IMR-90 (cell line): ENCODE results near the gene EML4. TPM values are rescaled to one million over a fixed set of nuclear protein-coding genes. Genes with fewer than 3 reads are reported as not detected.
"Not testable (repeated sequence)": the region's sequence is repeated elsewhere in the genome, so short reads cannot be mapped to it uniquely, and the experiment has no call there.

Experiments
- ATAC-seq: fragments of 200-7000 bp; cut with Tn5 transposase; 2 replicates; pipeline ENCODE4 v1.9.1; 2020; ENCODE audit warnings: low read depth, mild to moderate bottlenecking, moderate library complexity
- BruUV-seq: library from RNA; stranded (reverse); fragments of 400-500 nt; replicated peaks from 2 replicates; lab custom pipeline; 2021; lab: Mats Ljungman, UMichigan
- CTCF ChIA-PET: fragments of 300-600 bp; formaldehyde crosslinking; extraction: SDS; loops from one replicate; lab custom pipeline; 2021; ENCODE audit warnings: antibody characterized with exemption; lab: Yijun Ruan, JAX
- POLR2A ChIA-PET: fragments of 300-600 bp; sonication (Branson Sonifier 250); formaldehyde crosslinking; loops from one replicate; lab custom pipeline; 2022; ENCODE audit warnings: antibody characterized with exemption; ENCODE audit not compliant: unreplicated experiment; lab: Charles Lee
- DNase-seq: peaks from one replicate; pipeline ENCODE4 v3.0.0; 2013
- H2AFZ ChIP-seq: replicated peaks from 2 replicates; pipeline ENCODE3; 2013; ENCODE audit warnings: low read length, mild to moderate bottlenecking; ENCODE audit not compliant: poor library complexity
- H2AK5ac ChIP-seq: 2 replicates; pipeline ENCODE4 v1.6.1; 2013; ENCODE audit warnings: low read depth, low read length, inconsistent platforms
- H2AK9ac ChIP-seq: replicated peaks from 2 replicates; pipeline ENCODE3; 2013; ENCODE audit warnings: mild to moderate bottlenecking, low read depth, low read length, moderate library complexity; ENCODE audit not compliant: poor library complexity
- H2BK120ac ChIP-seq: 2 replicates; pipeline ENCODE4 v1.6.1; 2013; ENCODE audit warnings: low read depth, low read length, inconsistent platforms
- H2BK15ac ChIP-seq: 3 replicates; pipeline ENCODE4 v1.6.1; 2013; ENCODE audit warnings: low read depth, low read length, inconsistent platforms
- H2BK20ac ChIP-seq: 2 replicates; pipeline ENCODE4 v1.6.1; 2013; ENCODE audit warnings: low read depth, mild to moderate bottlenecking, inconsistent platforms, low read length, moderate library complexity
- H2BK5ac ChIP-seq: 2 replicates; pipeline ENCODE4 v1.6.1; 2013; ENCODE audit warnings: mild to moderate bottlenecking, low read depth, low read length, inconsistent platforms; ENCODE audit not compliant: poor library complexity, severe bottlenecking
- H3K14ac ChIP-seq: replicated peaks from 2 replicates; pipeline ENCODE4 v1.6.1; 2013; ENCODE audit warnings: low read depth, low read length, inconsistent platforms
- H3K18ac ChIP-seq: 2 replicates; pipeline ENCODE4 v1.6.1; 2013; ENCODE audit warnings: low read depth, low read length, control low read depth
- H3K23ac ChIP-seq: 2 replicates; pipeline ENCODE4 v1.6.1; 2013; ENCODE audit warnings: low read depth, low read length, inconsistent platforms
- H3K27ac ChIP-seq: 2 replicates; pipeline ENCODE4 v1.5.1; 2013; ENCODE audit warnings: mild to moderate bottlenecking, control low read depth, low read length; ENCODE audit not compliant: insufficient read depth
- H3K27me3 ChIP-seq: 2 replicates; pipeline ENCODE4 v1.6.1; 2013; ENCODE audit warnings: low read length; ENCODE audit not compliant: control insufficient read depth, insufficient read depth
- H3K36me3 ChIP-seq: 2 replicates; pipeline ENCODE4 v1.6.1; 2013; ENCODE audit warnings: low read length, mixed read lengths; ENCODE audit not compliant: control insufficient read depth, insufficient read depth
- H3K4ac ChIP-seq: 2 replicates; pipeline ENCODE4 v1.6.1; 2013; ENCODE audit warnings: low read depth, low read length, inconsistent platforms
- H3K4me1 ChIP-seq: 2 replicates; pipeline ENCODE4 v1.6.1; 2013; ENCODE audit warnings: low read length, mixed read lengths; ENCODE audit not compliant: control insufficient read depth, insufficient read depth
- H3K4me2 ChIP-seq: 2 replicates; pipeline ENCODE4 v1.6.1; 2013; ENCODE audit warnings: low read depth, mild to moderate bottlenecking, control low read depth, low read length, moderate library complexity
- H3K4me3 ChIP-seq: 2 replicates; pipeline ENCODE4 v1.5.1; 2013; ENCODE audit warnings: low read depth, mild to moderate bottlenecking, control low read depth, low read length, moderate library complexity; ENCODE audit not compliant: insufficient read depth
- H3K56ac ChIP-seq: 2 replicates; pipeline ENCODE4 v1.6.1; 2013; ENCODE audit warnings: low read length, inconsistent platforms; ENCODE audit not compliant: insufficient read depth; ENCODE audit errors: extremely low read depth
- H3K79me1 ChIP-seq, 2 experiments: 2 replicates each; pipeline ENCODE4 v1.6.1; 2013; ENCODE audit warnings: low read length in 2 of 2, inconsistent platforms in 1 of 2, low read depth in 1 of 2
- H3K9ac ChIP-seq: 2 replicates; pipeline ENCODE4 v1.6.1; 2013; ENCODE audit warnings: low read depth, low read length, control low read depth
- H3K9me1 ChIP-seq: 2 replicates; pipeline ENCODE4 v1.6.1; 2013; ENCODE audit warnings: low read length, inconsistent platforms; ENCODE audit not compliant: insufficient read depth
- H3K9me3 ChIP-seq: 2 replicates; pipeline ENCODE4 v1.6.1; 2013; ENCODE audit warnings: low read length; ENCODE audit not compliant: control insufficient read depth, insufficient read depth
- H4K20me1 ChIP-seq: 2 replicates; pipeline ENCODE4 v1.6.1; 2013; ENCODE audit warnings: low read length, inconsistent platforms; ENCODE audit not compliant: insufficient read depth
- H4K5ac ChIP-seq: 2 replicates; pipeline ENCODE4 v1.6.1; 2013; ENCODE audit warnings: mild to moderate bottlenecking, low read depth, low read length, control low read depth
- H4K8ac ChIP-seq, 2 experiments: 2 replicates each; pipeline ENCODE4 v1.6.1; 2013; ENCODE audit warnings: low read depth in 2 of 2, low read length in 2 of 2, control low read depth in 1 of 2, inconsistent platforms in 1 of 2
- H4K91ac ChIP-seq: 2 replicates; pipeline ENCODE4 v1.6.1; 2013; ENCODE audit warnings: low read depth, low read length, inconsistent platforms; ENCODE audit not compliant: insufficient read depth
- CEBPB ChIP-seq: IDR thresholded peaks from 2 replicates; pipeline ENCODE4 v1.6.1; 2012; ENCODE audit warnings: low read depth, low read length, improper control_type of control experiment
- CHD1 ChIP-seq: IDR thresholded peaks from 2 replicates; pipeline ENCODE4 v1.6.1; 2012; ENCODE audit warnings: low read depth, low read length, improper control_type of control experiment
- SMC3 ChIP-seq: fragments of 150-350 bp; IDR thresholded peaks from 2 replicates; pipeline ENCODE4 v1.6.1; 2016; ENCODE audit warnings: low read depth, mild to moderate bottlenecking, antibody characterized with exemption, low read length, moderate library complexity
- WGBS, 2 experiments: methylation state at CpG; one replicate each; pipeline versions ENCODE4 v1.1.5 to v1.1.7; 2013; ENCODE audit warnings: missing lambda C conversion rate in 2 of 2; ENCODE audit not compliant: insufficient read length in 1 of 2; ENCODE audit errors: extremely low coverage in 2 of 2; 5-methylcytosine and 5-hydroxymethylcytosine counted together
- dilution Hi-C: fragments of 300-500 bp; cut with HindIII; formaldehyde crosslinking; loops from one replicate; pipeline ENCODE4 v1.14.3; 2018; ENCODE audit warnings: low sequenced_read_pairs; ENCODE audit not compliant: unreplicated experiment
- in situ Hi-C: fragments of 300-500 bp; cut with MboI; formaldehyde crosslinking; loops from 3 replicates; pipeline ENCODE4 v1.14.3; 2019; ENCODE audit warnings: low sequenced_read_pairs, inconsistent platforms, mixed read lengths
- intact Hi-C: fragments of 100-400 bp; cut with micrococcal nuclease; formaldehyde crosslinking; loops from 2 replicates; pipeline ENCODE4 v1.10.0; 2022
- polyA plus RNA-seq, 3 experiments: library from polyadenylated mRNA; depleted of rRNA; stranded (reverse); fragments of >200 nt; gene quantifications; 2 replicates each; pipeline ENCODE4 v1.2.3, GENCODE V29; 2012; ENCODE audit warnings: low replicate concordance in 1 of 3
- total RNA-seq: library from RNA; depleted of rRNA; stranded (reverse); fragments of >200 nt; gene quantifications from 2 replicates; pipeline ENCODE4 v1.2.3, GENCODE V29; 2012
- TF ChIP-seq, protein P1 (sequence below): fragments of 150-350 bp; IDR thresholded peaks from 2 replicates; pipeline ENCODE4 v1.6.1; 2016; ENCODE audit warnings: low read depth, mild to moderate bottlenecking, low read length, moderate library complexity, borderline replicate concordance

The EML4 gene
- total and polyA plus RNA-seq, 2 of the 4 experiments (the other 2 are of a cell fraction): 29.7 to 73.7 TPM

DNA sequence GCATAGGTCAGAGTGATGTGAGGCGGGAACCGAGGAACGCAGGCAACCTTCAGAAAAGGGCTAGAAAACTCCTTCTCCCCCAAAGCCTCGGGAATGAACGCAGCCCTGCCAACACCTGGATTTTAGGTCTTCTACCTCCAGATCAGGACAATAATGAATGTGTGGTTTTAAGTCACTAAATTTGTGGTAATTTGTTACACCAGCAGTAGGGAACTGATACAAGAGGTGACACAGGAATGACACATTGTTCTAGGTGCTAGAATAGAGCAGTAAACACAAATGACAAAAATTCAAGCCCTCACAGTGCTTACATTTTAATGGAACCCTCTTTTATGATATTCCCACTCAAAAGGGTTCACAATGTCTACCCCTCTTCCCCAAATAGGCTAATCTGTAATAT, 39.2 kb upstream of the EML4 start:
- no peak overlapping the region for H2BK5ac ChIP-seq

DNA sequence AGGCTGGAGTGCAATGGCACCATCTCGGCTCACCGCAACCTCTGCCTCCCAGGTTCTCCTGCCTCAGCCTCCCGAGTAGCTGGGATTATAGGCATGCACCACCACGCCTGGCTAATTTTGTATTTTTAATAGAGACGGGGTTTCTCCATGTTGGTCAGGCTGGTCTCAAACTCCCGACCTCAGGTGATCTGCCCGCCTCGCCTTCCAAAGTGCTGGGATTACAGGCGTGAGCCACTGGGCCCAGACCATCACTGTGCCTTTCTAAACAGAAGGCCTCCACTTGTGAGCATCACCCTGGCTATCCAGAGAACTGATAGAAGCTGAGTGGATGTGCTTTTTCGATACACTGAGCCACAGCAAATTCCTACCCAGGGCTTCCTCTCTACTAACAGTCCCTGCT, 38.3 kb upstream of the EML4 start:
- H3K23ac ChIP-seq, H2BK15ac ChIP-seq, BruUV-seq, H2BK5ac ChIP-seq, H3K9me3 ChIP-seq, H3K56ac ChIP-seq, H3K36me3 ChIP-seq, H4K91ac ChIP-seq, POLR2A ChIA-PET, H3K4me3 ChIP-seq, H3K27me3 ChIP-seq, H3K18ac ChIP-seq, H2AFZ ChIP-seq, H2AK9ac ChIP-seq, H4K5ac ChIP-seq, dilution Hi-C loops, H3K9me1 ChIP-seq, in situ Hi-C loops, H3K4me2 ChIP-seq, CTCF ChIA-PET, H4K20me1 ChIP-seq, H4K8ac ChIP-seq, H2AK5ac ChIP-seq, intact Hi-C loops, H2BK120ac ChIP-seq, ATAC-seq, DNase-seq, H3K14ac ChIP-seq, H3K9ac ChIP-seq, H3K27ac ChIP-seq, H3K79me1 ChIP-seq: not testable (repeated sequence)
- Histone ChIP-seq H3K4me1 (peaks cover 33% of the 10 kb centered on the region), H3K4ac (peak overlapping the region; percentile 8; the same call in 1 of the 2 replicates), H2BK20ac (peak overlapping the region; percentile 78; the same call in 1 of the 2 replicates)
- no CpG with 5 or more reads among the region's 10 CpGs for WGBS, 2 experiments

More for the DNA sequence above, 39.2 kb upstream of the EML4 start:
- Histone ChIP-seq H2BK20ac (peak overlapping the region; percentile 47; the same call in 1 of the 2 replicates), H3K36me3 (no peaks in the 10 kb centered on the region), H3K14ac (no peak overlapping the region), H4K8ac (0 out of 4 replicates have a peak overlapping the region, but pooled peaks of 1 of the 2 experiments have one; percentile 45), H3K9me3 (no peaks in the 10 kb centered on the region), H4K91ac (no peak overlapping the region), H3K4me1 (peaks cover 34% of the 10 kb centered on the region), H2BK120ac (peak overlapping the region; percentile 77; the same call in 1 of the 2 replicates), H3K4ac (no peak overlapping the region), H3K23ac (no peak overlapping the region), H3K27ac (no peak overlapping the region), H3K4me3 (no peak overlapping the region), H3K18ac (no peak overlapping the region), H3K9ac (no peak overlapping the region), H3K9me1 (peaks cover 8% of the 10 kb centered on the region), H3K79me1 (no peaks in the 10 kb centered on the region), H3K27me3 (no peaks in the 10 kb centered on the region), H4K20me1 (no peaks in the 10 kb centered on the region), H3K56ac (no peak overlapping the region), H2BK15ac (peak overlapping the region; percentile 80; the same call in 1 of the 3 replicates), H2AK5ac (peak overlapping the region; percentile 80; the same call in 1 of the 2 replicates), H2AFZ (no peak overlapping the region), H4K5ac (no peak overlapping the region), H2AK9ac (no peak overlapping the region), H3K4me2 (no peak overlapping the region)
- no peak for ATAC-seq
- intact Hi-C loops (no loop called here), dilution Hi-C loops (no loop called here), in situ Hi-C loops (no loop called here)
- DNase-seq: no peak
- CTCF ChIA-PET: no interaction called here
- no peak for TF ChIP-seq CEBPB
- TF ChIP-seq SMC3: no peak
- TF ChIP-seq CHD1: no peak
- TF ChIP-seq, protein P1, sequence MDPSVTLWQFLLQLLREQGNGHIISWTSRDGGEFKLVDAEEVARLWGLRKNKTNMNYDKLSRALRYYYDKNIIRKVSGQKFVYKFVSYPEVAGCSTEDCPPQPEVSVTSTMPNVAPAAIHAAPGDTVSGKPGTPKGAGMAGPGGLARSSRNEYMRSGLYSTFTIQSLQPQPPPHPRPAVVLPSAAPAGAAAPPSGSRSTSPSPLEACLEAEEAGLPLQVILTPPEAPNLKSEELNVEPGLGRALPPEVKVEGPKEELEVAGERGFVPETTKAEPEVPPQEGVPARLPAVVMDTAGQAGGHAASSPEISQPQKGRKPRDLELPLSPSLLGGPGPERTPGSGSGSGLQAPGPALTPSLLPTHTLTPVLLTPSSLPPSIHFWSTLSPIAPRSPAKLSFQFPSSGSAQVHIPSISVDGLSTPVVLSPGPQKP: no peak
- POLR2A ChIA-PET: no interaction called here
- BruUV-seq: no TSS peak
- no CpG with 5 or more reads among the region's 5 CpGs for WGBS, 2 experiments
